Posterior vena cava (tissue), 2 donors: Measurements from ENCODE around the gene SEC14L5. TPM values are rescaled to one million over a fixed set of nuclear protein-coding genes. Genes with fewer than 3 reads are reported as not detected.
"Not testable (repeated sequence)": the region's sequence is repeated elsewhere in the genome, so short reads cannot be mapped to it uniquely, and the experiment has no call there.

Source experiments
- DNase-seq: peaks from one replicate; pipeline ENCODE4 v3.0.0-alpha.2; 2020; ENCODE audit warnings: low spot score
- intact Hi-C, 2 donors: fragments of 100-400 bp; cut with DNase I; formaldehyde crosslinking; loops; one replicate each; pipeline versions ENCODE4 v1.14.1 to v1.14.2; 2022 to 2023
- total RNA-seq, 2 donors: library from RNA; stranded (reverse); fragmentation: NEBNext Ultra II Directional; extraction: Animal tissue kit (Norgen Biotek cat#: 25700); gene quantifications; one replicate each; pipeline ENCODE4 v1.2.1, GENCODE V29; 2021
- donor health status: DM: yes; HTN: yes; CAD: no.
- donor health status: DM: yes; HTN: yes; CAD: no.

Gene SEC14L5
- total RNA-seq, 2 donors from 2014 or later: 0.86 to 1.1 TPM

- DNase-seq: no peak
- intact Hi-C loops: no loop called here
Measured at GRCh38 chr16:4927661-4928060, 30.5 kb upstream of the SEC14L5 start.

GRCh38 chr16:4928227-4928626, 29.9 kb upstream of the SEC14L5 start:
- DNase-seq: no peak
- intact Hi-C loops: no loop called here

GRCh38 chr16:4929619-4930018, 28.5 kb upstream of the SEC14L5 start:
- not testable (repeated sequence) for DNase-seq
- intact Hi-C loops: loop anchor here in 1 of 2 donors (10.0 kb wide), 1 partner anchor 75 kb away; no protein-coding TSS in a partner anchor

- intact Hi-C loops: loop anchor here in 1 of 2 donors (10.0 kb wide), 1 partner anchor 77 kb away; no protein-coding TSS in a partner anchor
- no peak for DNase-seq
Measured at GRCh38 chr16:4931381-4931780, 26.7 kb upstream of the SEC14L5 start.

- DNase-seq: no peak
- intact Hi-C loops: loop anchor here in 1 of 2 donors (10.0 kb wide), 1 partner anchor 79 kb away; no protein-coding TSS in a partner anchor
Measured at GRCh38 chr16:4933433-4933832, 24.7 kb upstream of the SEC14L5 start.

- intact Hi-C loops: loop anchor here in 1 of 2 donors (10.0 kb wide), 1 partner anchor 79 kb away; no protein-coding TSS in a partner anchor
- DNase-seq: no peak
Measured at GRCh38 chr16:4933871-4934395, 24.2 kb upstream of the SEC14L5 start.

- no peak for DNase-seq
- intact Hi-C loops: loop anchor here in 1 of 2 donors (10.0 kb wide), 1 partner anchor 80 kb away; no protein-coding TSS in a partner anchor
Measured at GRCh38 chr16:4934591-4934990, 23.5 kb upstream of the SEC14L5 start.

- intact Hi-C loops: loop anchor here (5.0 to 10.0 kb wide), 2 partner anchors 81 to 88 kb away; partner anchors contain the start of genes GLYR1 (in 1 of the 2) and UBN1 (in 1 of the 2)
Measured at GRCh38 chr16:4935241-4935855, 22.8 kb upstream of the SEC14L5 start.

GRCh38 chr16:4936181-4936990, 21.7 kb upstream of the SEC14L5 start:
- intact Hi-C loops: loop anchor here (5.0 to 10.0 kb wide), 2 partner anchors 82 to 89 kb away; partner anchors contain the start of genes GLYR1 (in 1 of the 2) and UBN1 (in 1 of the 2)
- DNase-seq: no peak

More at GRCh38 chr16:4935241-4935855, 22.8 kb upstream of the SEC14L5 start:
- DNase-seq: peak; percentile 98

GRCh38 chr16:4936991-4937781, 20.9 kb upstream of the SEC14L5 start, which contains the start of gene PPL:
Gene PPL (minus strand): TSS chr16:4937148. CDS start chr16:4937045, 103 bp downstream.
- intact Hi-C loops: loop anchor here (5.0 to 10.0 kb wide), 2 partner anchors 82 to 90 kb away; partner anchors contain the start of genes GLYR1 (in 1 of the 2) and UBN1 (in 1 of the 2)
- no peak for DNase-seq

GRCh38 chr16:4937782-4938682, 20.1 kb upstream of the SEC14L5 start:
- intact Hi-C loops: loop anchor here (5.0 to 10.0 kb wide), 2 partner anchors 83 to 91 kb away; partner anchors contain the start of genes GLYR1 (in 1 of the 2) and UBN1 (in 1 of the 2)
- no peak for DNase-seq

- no peak for DNase-seq
- intact Hi-C loops: loop anchor here (5.0 to 10.0 kb wide), 2 partner anchors 84 to 91 kb away; partner anchors contain the start of genes GLYR1 (in 1 of the 2) and UBN1 (in 1 of the 2)
Measured at GRCh38 chr16:4938683-4939030, 19.5 kb upstream of the SEC14L5 start.

GRCh38 chr16:4940719-4941118, 17.4 kb upstream of the SEC14L5 start:
- intact Hi-C loops: loop anchor here in 1 of 2 donors (10.0 kb wide), 1 partner anchor 176 kb away; the partner anchor contains the start of gene ZNF500
- DNase-seq: no peak

- intact Hi-C loops: loop anchor here in 1 of 2 donors (10.0 kb wide), 1 partner anchor 178 kb away; the partner anchor contains the start of gene ZNF500
Measured at GRCh38 chr16:4942481-4942880, 15.6 kb upstream of the SEC14L5 start.

GRCh38 chr16:4944333-4945281, 13.5 kb upstream of the SEC14L5 start:
- DNase-seq: peak; percentile 96
- intact Hi-C loops: loop anchor here in 1 of 2 donors (10.0 kb wide), 1 partner anchor 180 kb away; the partner anchor contains the start of gene ZNF500

More at GRCh38 chr16:4942481-4942880, 15.6 kb upstream of the SEC14L5 start:
- DNase-seq: no peak
